Measurements from ENCODE around the gene TMEM50B.

- TF ChIP-seq CSRNP3 (CRISPR knock-in tag; IDR thresholded peaks at IDR 0.05): no peak
- no peak for TF ChIP-seq ZFP30 (CRISPR knock-in tag; IDR thresholded peaks at IDR 0.05)
- TF ChIP-seq ARNTL (CRISPR knock-in tag; IDR thresholded peaks at IDR 0.05; ENCODE audit: borderline replicate concordance, low read depth): no peak
- TF ChIP-seq ZNF8 (CRISPR knock-in tag; IDR thresholded peaks at IDR 0.05): no peak
- no peak for TF ChIP-seq TSHZ2 (CRISPR knock-in tag; IDR thresholded peaks at IDR 0.05)
Measured at GRCh38 chr21:33428669-33429068, 51.1 kb downstream of the TMEM50B start.
